ENCODE data around the gene ACER2. TPM values are rescaled to one million over a fixed set of nuclear protein-coding genes. Genes with fewer than 3 reads are reported as not detected.

ACER2 gene
- total and polyA plus RNA-seq, 10 of the 15 experiments (the other 5 are each of a cell fraction or from before 2014, with no cell fraction given), result 0.07 to 3.1 (median 2.2) TPM

DNA sequence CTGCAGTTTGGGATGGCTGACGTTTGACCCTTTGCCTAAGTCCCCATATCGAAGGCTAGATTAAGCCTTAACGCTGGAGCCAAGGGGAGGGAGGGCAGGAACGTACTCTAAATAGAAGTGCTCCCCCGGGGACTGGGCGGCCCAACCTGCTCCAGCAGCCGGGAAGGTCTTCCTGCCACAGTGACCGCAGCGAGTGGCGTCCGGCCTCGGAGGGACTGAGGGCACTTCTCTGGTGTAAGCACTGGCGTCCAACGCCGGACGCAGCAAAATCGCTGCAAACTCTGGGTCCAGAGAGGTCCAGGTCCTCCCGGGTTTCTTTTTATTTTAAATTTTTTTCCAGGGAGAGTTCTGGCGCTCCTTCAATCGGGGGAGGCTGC is 505 bp upstream of the ACER2 start:
- 0 out of 2 replicates have a peak overlapping the region, but pooled peaks have one; percentile 20 for H3K9ac ChIP-seq (ENCODE audit: control insufficient read depth, insufficient read depth, low read length)
- no peak overlapping the region for H3K27ac ChIP-seq (ENCODE audit: control insufficient read depth, insufficient read depth)
- no peaks in the 10 kb centered on the region; the same call in 2 of the 3 replicates for H3K9me3 ChIP-seq (replicated peaks; ENCODE audit: control insufficient read depth, insufficient read depth, low read length)
- BruUV-seq (replicated peaks), result no TSS peak
- FAIRE-seq, result no peak
- peaks cover 0 to 2% of the 10 kb centered on the region in 2 experiments; a peak in 1 of 4 replicates for H3K27me3 ChIP-seq (replicated peaks in 1 of 2; ENCODE audit: control insufficient read depth in 2 of 2, insufficient read depth in 2 of 2, low read length in 1 of 2)
- ChIA-PET POLR2A (interaction anchor here (0.9 to 1.5 kb wide), 2 partner anchors 30 to 33 kb away, joined by 3 to 4 read pairs; no protein-coding TSS in a partner anchor), CTCF (interaction anchor here (1.1 kb wide), 1 partner anchor 175 kb away, joined by 4 read pairs; no protein-coding TSS in a partner anchor), RAD21 (ENCODE audit: unreplicated experiment) (interaction anchor here (1.9 kb wide), 1 partner anchor 48 kb away, joined by 7 read pairs; no protein-coding TSS in a partner anchor), SMC1A (ENCODE audit: uncharacterized antibody, unreplicated experiment) (interaction anchor here (1.0 to 1.2 kb wide), 2 partner anchors 9 to 47 kb away, joined by 3 read pairs; no protein-coding TSS in a partner anchor)
- H3K4me3 ChIP-seq, result peak overlapping the region; percentile 85
- peaks cover 10% of the 10 kb centered on the region for H3K4me1 ChIP-seq (ENCODE audit: control insufficient read depth, insufficient read depth, low read length)
- peak; percentile 12 for ATAC-seq
- H3K36me3 ChIP-seq (ENCODE audit: control insufficient read depth in 2 of 2, insufficient read depth in 2 of 2, low read length in 1 of 2), result no peaks in the 10 kb centered on the region
- peak overlapping the region; percentile 83 for H2AFZ ChIP-seq (ENCODE audit: control insufficient read depth, low read depth, low read length)
- no peaks in the 10 kb centered on the region for H3K79me2 ChIP-seq (ENCODE audit: control insufficient read depth, insufficient read depth, low read length)
- H3K4me2 ChIP-seq (ENCODE audit: control insufficient read depth, insufficient read depth), result peak overlapping the region; percentile 84
- intact Hi-C loops (cut with micrococcal nuclease; ENCODE audit: unreplicated experiment), result loop anchor here (1.0 to 2.0 kb wide), 2 partner anchors 28 to 42 kb away; partner anchors contain the start of gene RPS6
- 3% methylated on average over 20 of the region's 20 CpGs for WGBS (ENCODE audit: insufficient coverage, insufficient replicate concordance, low lambda C conversion rate, missing lambda C conversion rate)
- TF ChIP-seq RUNX3 (IDR thresholded peaks at IDR 0.05; ENCODE audit: low read length) (no peak), ZNF207 (IDR thresholded peaks at IDR 0.05; ENCODE audit: borderline replicate concordance) (no peak), RAD21 (IDR thresholded peaks at IDR 0.05; ENCODE audit: insufficient read depth, low read depth, low read length) (no peak), CBFB (IDR thresholded peaks at IDR 0.05; ENCODE audit: low read depth) (no peak), TCF12 (IDR thresholded peaks at IDR 0.05; ENCODE audit: low read depth, low read length) (no peak), NBN (IDR thresholded peaks at IDR 0.05) (no peak), MAX (IDR thresholded peaks at IDR 0.05; ENCODE audit: low read depth, low read length) (no peak), MLLT1 (IDR thresholded peaks at IDR 0.05) (no peak), HDAC6 (IDR thresholded peaks at IDR 0.05; ENCODE audit: unreplicated experiment) (no peak), NFIC (IDR thresholded peaks at IDR 0.05; ENCODE audit: low read depth, low read length) (no peak), PAX5 (IDR thresholded peaks at IDR 0.05; ENCODE audit: borderline replicate concordance, low read depth, low read length) (no peak), LARP7 (IDR thresholded peaks at IDR 0.05) (no peak)
- DNase-seq (ENCODE audit: low read depth, low spot score), result no peak
- in situ Hi-C loops (cut with MboI), result no loop called here
- no peaks in the 10 kb centered on the region for H4K20me1 ChIP-seq (ENCODE audit: control insufficient read depth, insufficient read depth)

Measured in GM12878 (cell line).